OCI-LY3 (cell line): ENCODE measurements around the gene TJP1.

ENCODE experiments used
- EZH2phosphoT487 ChIP-seq: fragments of 200-600 bp; shearing (Covaris generic); IDR thresholded peaks from 2 replicates; pipeline ENCODE4 v1.6.1; 2018; ENCODE audit warnings: antibody characterized with exemption, mixed run types, low read depth
- TF ChIP-seq, protein P1 (sequence below): fragments of 200-600, 300-600 bp; sonication (generic); IDR thresholded peaks from 2 replicates; pipeline ENCODE4 v1.5.1; 2014; ENCODE audit warnings: antibody characterized with exemption, low read length, low read depth

DNA sequence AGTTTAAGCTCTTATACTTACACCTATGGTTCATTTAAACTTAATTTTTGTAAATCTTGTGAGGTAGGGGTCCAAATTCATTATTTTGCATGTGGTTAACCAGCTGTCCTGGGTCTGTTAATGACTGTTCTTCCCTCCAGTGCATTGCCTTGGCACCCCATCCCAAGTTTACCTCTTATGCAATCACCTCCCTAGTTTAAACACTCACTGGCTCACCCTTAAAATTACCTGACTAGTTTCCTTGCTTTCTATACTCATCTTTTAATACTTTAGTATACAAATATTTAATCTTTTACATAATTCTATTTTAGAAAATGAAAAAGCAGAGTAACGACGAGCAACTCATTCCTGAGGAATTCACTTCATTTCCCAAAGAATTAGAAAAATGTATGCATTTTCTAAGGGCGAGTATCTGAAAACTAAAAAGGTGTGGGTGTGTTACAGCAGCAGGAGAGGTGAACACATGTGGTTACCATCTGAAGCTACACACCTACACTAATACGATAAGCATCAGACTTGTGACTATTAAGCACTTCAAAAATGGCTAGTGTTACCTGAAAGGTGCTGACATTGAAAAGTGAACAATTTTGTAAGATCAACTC, 33.7 kb downstream of the TJP1 start:
- TF ChIP-seq, protein P1, sequence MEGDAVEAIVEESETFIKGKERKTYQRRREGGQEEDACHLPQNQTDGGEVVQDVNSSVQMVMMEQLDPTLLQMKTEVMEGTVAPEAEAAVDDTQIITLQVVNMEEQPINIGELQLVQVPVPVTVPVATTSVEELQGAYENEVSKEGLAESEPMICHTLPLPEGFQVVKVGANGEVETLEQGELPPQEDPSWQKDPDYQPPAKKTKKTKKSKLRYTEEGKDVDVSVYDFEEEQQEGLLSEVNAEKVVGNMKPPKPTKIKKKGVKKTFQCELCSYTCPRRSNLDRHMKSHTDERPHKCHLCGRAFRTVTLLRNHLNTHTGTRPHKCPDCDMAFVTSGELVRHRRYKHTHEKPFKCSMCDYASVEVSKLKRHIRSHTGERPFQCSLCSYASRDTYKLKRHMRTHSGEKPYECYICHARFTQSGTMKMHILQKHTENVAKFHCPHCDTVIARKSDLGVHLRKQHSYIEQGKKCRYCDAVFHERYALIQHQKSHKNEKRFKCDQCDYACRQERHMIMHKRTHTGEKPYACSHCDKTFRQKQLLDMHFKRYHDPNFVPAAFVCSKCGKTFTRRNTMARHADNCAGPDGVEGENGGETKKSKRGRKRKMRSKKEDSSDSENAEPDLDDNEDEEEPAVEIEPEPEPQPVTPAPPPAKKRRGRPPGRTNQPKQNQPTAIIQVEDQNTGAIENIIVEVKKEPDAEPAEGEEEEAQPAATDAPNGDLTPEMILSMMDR = no peak
- TF ChIP-seq EZH2phosphoT487 = no peak
